GM13976 (cell line): ENCODE measurements around the gene MEGF11.

Experiments
- DNase-seq: peaks from one replicate; pipeline ENCODE4 v3.0.0; 2012; ENCODE audit warnings: low spot score
- in situ Hi-C: fragments of 300-500 bp; cut with MboI; formaldehyde crosslinking; loops from one replicate; pipeline ENCODE4 v1.12.0; 2022; ENCODE audit warnings: low sequenced_read_pairs, mixed read lengths, inconsistent platforms; ENCODE audit not compliant: unreplicated experiment
- TF ChIP-seq, protein P1 (sequence below): IDR thresholded peaks from 2 replicates; pipeline ENCODE4 v1.5.1; 2012; ENCODE audit warnings: borderline replicate concordance, mild to moderate bottlenecking; ENCODE audit not compliant: insufficient read depth; ENCODE audit errors: extremely low read depth, missing control alignments, control extremely low read depth

MEGF11 gene

DNA sequence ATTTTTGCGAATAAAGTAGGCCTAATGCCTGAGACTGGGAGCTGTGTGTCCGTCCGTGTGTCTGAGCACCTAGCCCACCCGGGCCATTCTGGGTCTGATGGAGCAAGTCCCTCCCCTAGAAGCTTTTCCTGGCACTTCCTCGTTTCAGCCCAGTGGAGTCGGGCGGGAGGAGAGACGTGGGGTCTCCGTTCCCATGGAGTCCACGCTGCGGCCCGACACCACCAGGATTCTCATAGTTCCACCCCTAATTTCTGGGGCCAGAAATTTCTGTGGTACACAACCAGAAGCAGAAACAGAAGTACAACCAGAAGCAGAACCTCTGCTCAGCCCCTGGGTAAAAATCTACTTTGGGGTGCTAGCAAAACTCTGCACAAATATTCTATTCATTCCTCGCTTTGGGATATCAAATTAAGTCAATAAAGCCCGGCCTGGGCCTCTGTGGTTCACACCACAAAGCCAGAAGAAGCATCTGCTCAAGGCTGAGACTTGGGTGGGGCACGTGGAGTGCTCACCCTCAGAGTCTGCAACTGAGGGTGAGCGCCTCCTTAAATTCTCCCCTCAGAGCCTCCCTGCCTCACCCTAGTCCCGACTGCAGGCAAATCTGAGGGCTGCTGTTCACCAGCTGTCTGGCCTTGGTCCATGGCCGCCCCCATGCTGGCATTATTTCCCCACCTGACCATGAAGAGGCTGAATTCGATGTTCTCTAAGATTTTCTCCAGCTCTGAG, 1.6 kb upstream of the MEGF11 start:
- in situ Hi-C loops, result no loop called here
- TF ChIP-seq, protein P1, sequence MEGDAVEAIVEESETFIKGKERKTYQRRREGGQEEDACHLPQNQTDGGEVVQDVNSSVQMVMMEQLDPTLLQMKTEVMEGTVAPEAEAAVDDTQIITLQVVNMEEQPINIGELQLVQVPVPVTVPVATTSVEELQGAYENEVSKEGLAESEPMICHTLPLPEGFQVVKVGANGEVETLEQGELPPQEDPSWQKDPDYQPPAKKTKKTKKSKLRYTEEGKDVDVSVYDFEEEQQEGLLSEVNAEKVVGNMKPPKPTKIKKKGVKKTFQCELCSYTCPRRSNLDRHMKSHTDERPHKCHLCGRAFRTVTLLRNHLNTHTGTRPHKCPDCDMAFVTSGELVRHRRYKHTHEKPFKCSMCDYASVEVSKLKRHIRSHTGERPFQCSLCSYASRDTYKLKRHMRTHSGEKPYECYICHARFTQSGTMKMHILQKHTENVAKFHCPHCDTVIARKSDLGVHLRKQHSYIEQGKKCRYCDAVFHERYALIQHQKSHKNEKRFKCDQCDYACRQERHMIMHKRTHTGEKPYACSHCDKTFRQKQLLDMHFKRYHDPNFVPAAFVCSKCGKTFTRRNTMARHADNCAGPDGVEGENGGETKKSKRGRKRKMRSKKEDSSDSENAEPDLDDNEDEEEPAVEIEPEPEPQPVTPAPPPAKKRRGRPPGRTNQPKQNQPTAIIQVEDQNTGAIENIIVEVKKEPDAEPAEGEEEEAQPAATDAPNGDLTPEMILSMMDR, result no peak
- DNase-seq, result no peak

GRCh38 chr15:66254089-66254950, 770 bp upstream of the MEGF11 start:
- TF ChIP-seq, protein P1, result no peak
- peak; percentile 36 for DNase-seq
- in situ Hi-C loops, result no loop called here

- TF ChIP-seq, protein P1, result no peak
- peak; percentile 68 for DNase-seq
- in situ Hi-C loops, result no loop called here
Observed at GRCh38 chr15:66252685-66253417, 699 bp downstream of the MEGF11 start.

DNA sequence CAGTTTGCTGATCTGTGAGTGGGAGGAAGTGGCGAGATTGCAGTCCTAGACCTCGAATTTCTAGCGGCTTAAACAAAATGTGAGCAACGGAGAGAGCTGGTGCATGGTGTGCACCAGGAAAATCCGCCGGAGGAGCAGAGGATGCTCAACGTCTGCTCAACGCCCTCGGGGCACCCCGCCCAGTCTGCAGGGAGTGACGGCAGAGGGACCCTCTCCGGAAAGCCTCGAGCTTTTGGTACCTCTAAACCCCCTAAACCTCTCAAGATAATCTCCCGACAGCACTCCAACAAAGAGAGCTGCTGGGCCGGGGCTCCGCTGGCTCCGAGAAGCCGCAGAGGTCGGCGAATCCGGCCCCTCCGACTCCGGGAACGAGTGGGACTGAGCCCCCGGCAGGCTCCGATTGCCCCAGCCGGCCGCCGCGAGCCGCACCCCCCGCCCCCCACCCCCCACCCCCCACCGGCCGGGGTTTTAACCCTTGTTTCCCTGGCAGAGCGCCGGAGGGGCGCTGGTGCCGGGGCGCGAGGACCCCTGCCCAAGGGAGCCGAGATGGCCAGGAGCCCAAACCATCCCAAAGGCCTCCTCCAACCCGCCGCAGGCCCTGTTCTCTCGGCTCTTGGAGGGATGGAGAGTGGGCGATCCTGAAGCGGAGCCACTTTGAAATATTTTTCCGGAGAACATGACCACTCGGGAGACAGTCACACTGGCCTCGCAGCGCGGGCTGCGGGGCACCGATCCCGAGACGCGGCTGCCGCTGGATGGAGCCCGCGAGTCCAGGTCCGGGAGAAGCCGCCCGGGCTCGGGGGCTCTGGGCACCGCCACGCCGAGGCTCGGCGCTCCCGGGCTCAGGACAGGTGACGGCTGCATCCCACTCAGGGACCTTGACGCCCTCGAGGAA, 1.5 kb downstream of the MEGF11 start:
- TF ChIP-seq, protein P1, result peak; percentile 80
- in situ Hi-C loops, result no loop called here
- peak; percentile 87 for DNase-seq

DNA sequence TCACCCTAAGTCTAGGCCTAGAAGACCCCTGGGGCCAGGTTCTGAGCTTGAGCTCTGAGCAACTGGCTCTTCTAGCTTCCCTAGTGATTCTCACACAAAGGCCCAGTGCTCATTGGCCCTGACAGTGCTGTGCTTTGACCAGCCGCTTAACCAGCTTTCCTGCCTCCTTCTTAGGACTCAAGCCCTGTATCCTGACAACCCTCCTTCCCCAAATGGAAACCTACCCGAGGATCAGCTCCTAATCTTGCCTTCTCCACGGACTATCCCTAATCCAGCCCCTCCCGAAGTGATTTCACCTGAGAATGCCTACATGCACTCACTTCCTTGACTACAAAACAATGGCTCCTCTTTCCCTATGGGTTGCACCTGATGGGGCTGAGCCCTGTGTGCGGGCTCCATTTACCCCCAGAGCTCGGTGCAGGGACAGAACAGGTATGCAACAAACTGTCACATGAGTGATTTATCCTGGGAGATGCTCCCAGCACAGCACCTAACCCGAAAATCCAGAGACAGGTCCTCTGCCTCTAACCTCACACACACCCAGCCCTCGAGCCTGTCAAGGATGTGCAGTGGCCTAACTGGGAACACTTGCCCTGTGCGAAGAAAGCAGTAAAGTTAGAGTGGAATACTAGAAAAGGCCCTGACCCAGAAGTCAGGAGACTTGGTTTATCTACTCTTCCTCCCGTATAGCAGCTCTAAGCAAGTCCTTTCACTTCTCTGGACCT, 2.3 kb downstream of the MEGF11 start:
- no peak for DNase-seq
- TF ChIP-seq, protein P1, result no peak
- in situ Hi-C loops, result no loop called here
